Left renal cortex interstitium (tissue), 4 donors: Measurements from ENCODE around the gene EIF1. TPM values are rescaled to one million over a fixed set of nuclear protein-coding genes. Genes with fewer than 3 reads are reported as not detected.
A peak's percentile ranks its signal among the peaks of the same experiment; 100 is the strongest.

ENCODE experiments used
- DNase-seq, 4 donors: peaks; one replicate each; pipeline ENCODE4 v3.0.0-alpha.2; 2013; ENCODE audit warnings: low read depth in 4 of 4, low spot score in 2 of 4, missing footprints in 1 of 4
- polyA plus RNA-seq, 4 donors: library from polyadenylated mRNA; unstranded; fragments of 120-200 nt; gene quantifications; one replicate each; pipeline ENCODE4 v1.2.1, GENCODE V29; 2013; ENCODE audit not compliant: insufficient read length in 4 of 4

Gene EIF1
- polyA plus RNA-seq, 4 donors, result 593 to 776 (median 721) TPM

GRCh38 chr17:41731836-41732235 lies 43.2 kb downstream of the EIF1 start:
- no peak for DNase-seq

DNA sequence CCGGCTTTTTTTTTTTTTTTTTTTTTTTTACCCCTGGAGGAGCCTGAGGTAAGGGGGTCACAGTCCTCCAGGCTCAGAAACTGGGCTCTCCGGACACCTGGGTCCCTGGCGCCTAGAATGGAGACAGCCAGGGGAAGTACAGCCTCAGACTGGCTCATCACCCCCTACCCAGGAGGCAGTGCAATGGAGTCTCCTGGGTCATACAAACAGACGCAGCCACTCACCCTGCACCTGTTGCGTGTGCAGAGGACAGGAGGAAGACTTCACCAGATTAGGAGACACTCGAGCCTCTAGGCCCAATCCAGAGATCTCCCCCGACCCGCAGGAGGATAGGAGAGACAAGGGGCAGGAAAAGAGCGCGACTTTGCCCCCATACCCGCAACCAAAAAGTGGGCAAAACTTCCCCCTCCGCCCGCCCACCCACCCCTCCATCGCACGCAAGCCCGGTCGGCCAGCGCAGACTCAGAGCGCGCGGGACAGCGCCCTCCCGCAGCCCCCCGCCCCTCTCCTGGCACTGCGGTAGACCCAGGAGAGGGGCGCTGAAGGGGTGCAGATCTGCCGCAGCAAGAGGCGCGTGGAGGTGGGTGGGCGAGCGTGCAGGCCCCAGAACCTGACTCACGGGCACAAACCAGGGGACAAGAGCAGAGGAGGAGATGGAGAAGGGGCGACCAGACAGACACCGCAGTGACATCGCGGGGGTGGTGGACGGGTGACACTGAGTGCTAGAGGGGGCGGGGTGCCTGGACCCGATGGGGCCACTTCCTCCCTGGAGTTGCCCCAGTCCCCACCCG lies 44.9 kb downstream of the EIF1 start:
- DNase-seq, result no peak

GRCh38 chr17:41734139-41734948 lies 45.7 kb downstream of the EIF1 start, which contains the start of gene HAP1:
Gene HAP1 (minus strand): TSS chr17:41734643. CDS start chr17:41734634, 9 bp downstream.
- DNase-seq, result peak in 2 of 4 donors; percentile 45 to 50

DNA sequence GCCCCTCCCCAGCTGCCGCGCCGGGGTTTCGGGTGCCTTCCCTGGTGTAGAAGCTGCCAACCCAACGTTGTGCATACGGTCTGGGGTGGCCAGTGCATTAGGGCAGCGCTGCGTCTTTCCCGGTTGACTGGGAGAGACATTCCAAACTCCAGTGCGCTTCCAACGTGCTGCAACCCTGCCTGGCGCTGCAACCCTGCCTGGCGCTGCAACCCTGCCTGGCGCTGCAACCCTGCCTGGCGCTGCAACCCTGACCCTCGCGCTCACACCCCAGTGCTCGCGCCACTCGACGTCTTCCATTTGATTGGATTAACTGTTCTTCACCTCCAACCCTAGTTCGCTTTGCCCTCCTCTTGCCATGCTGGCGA lies 46.2 kb downstream of the EIF1 start:
- DNase-seq, result no peak

GRCh38 chr17:41735744-41736143 lies 47.1 kb downstream of the EIF1 start:
- DNase-seq, result no peak

GRCh38 chr17:41736983-41737679 lies 48.4 kb downstream of the EIF1 start:
- no peak for DNase-seq

DNA sequence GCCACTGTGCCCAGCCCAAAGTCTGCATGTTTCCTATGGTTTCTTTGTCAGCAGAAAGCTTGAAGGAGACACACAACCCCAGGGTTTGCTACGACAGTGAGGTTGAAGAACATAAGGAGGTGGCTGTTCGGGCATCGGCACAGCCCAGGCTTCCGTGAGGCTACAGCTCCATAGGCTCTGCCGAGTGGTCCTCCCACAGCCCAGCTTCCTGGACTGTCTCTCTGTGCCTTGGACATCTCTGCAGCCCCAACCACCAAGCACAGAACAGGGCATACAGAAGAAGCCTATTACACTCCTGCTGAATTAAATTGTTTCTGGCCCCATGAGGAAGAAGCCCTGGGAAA lies 49.0 kb downstream of the EIF1 start:
- DNase-seq, result no peak

- DNase-seq, result peak in 3 of 4 donors; percentile 63 to 79 (median 69)
These were observed 49.6 kb downstream of the EIF1 start for GRCh38 chr17:41738077-41738800.

DNA sequence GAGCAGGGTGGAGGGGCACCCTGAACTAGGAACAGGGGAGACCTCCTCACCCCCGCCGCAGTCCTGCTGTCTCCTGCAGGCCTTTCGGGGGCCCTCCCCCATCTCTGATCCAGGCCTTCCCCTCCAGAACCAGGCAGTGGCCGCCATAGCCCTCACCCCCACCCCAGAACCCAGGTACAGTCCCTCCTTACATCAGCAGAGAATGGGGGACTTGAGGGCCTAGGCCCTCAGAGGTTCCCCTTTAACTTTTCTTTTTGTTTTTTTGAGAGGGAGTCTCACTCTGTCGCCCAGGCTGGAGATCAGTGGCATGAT lies 50.1 kb downstream of the EIF1 start:
- no peak for DNase-seq

- DNase-seq, result no peak
These were observed 51.1 kb downstream of the EIF1 start for GRCh38 chr17:41739661-41740352.

- no peak for DNase-seq
These were observed 51.8 kb downstream of the EIF1 start for GRCh38 chr17:41740506-41740905.

DNA sequence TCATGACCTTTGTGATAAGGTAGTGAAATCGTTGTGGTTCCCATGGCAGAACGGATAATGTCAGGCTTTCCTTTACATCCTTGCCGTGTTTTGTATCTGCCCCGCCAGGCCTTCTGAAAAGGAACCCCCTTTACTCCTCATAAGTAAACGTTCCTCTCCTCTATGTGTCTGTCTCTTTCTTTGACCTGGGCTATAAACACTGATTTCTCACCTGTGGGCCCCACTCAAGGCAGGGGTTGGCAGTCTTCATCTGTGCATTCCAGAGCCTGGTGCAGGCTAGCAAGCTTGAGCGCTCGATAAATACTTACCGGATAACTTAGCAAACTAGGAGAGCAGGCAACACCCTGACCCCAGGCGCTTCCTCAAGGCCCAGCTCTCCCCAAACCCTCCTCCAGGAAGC lies 53.0 kb downstream of the EIF1 start:
- no peak for DNase-seq

Other genes with a start within 250 kb of the EIF1 start
- gene KRT38, start 247.9 kb upstream of the EIF1 start, polyA plus RNA-seq, result not detected
- gene KRT32, start 221.5 kb upstream of the EIF1 start, polyA plus RNA-seq, result not detected
- under 1 TPM in 2 of 4 donors, not detected in 2; 0.10 to 0.14 TPM for gene KRT35, start 207.7 kb upstream of the EIF1 start, polyA plus RNA-seq
- gene KRT36, start 199.0 kb upstream of the EIF1 start, polyA plus RNA-seq, result not detected
- under 1 TPM; 0.31 to 0.93 (median 0.40) TPM for gene KRT13, start 183.3 kb upstream of the EIF1 start, polyA plus RNA-seq
- 1 to 10 TPM in 2 of 4 donors, under 1 TPM in 2; 0.49 to 2.6 (median 1.2) TPM for gene KRT15, start 170.0 kb upstream of the EIF1 start, polyA plus RNA-seq
- gene KRT19, start 160.6 kb upstream of the EIF1 start, polyA plus RNA-seq, result 100 to 1,000 TPM; 165 to 257 (median 212) TPM
- gene KRT9, start 116.8 kb upstream of the EIF1 start, polyA plus RNA-seq, result not detected
- gene KRT14, start 102.0 kb upstream of the EIF1 start, polyA plus RNA-seq, result under 1 TPM in 3 of 4 donors, not detected in 1; 0.16 to 0.70 (median 0.51) TPM
- not detected for gene KRT16, start 76.1 kb upstream of the EIF1 start, polyA plus RNA-seq
- gene KRT17, start 64.3 kb upstream of the EIF1 start, polyA plus RNA-seq, result 1 to 10 TPM; 1.5 to 3.4 (median 1.7) TPM
- gene GAST, start 23.4 kb downstream of the EIF1 start, polyA plus RNA-seq, result not detected
- 1 to 10 TPM in 3 of 4 donors, under 1 TPM in 1; 0.78 to 1.7 (median 1.4) TPM for gene HAP1, start 45.8 kb downstream of the EIF1 start, polyA plus RNA-seq
- 100 to 1,000 TPM; 185 to 252 (median 210) TPM for gene JUP, start 97.8 kb downstream of the EIF1 start, polyA plus RNA-seq
- 10 to 100 TPM; 33.8 to 55.6 (median 46.2) TPM for gene P3H4, start 123.1 kb downstream of the EIF1 start, polyA plus RNA-seq
- gene FKBP10, start 124.1 kb downstream of the EIF1 start, polyA plus RNA-seq, result 100 to 1,000 TPM; 132 to 191 (median 162) TPM
- 100 to 1,000 TPM in 2 of 4 donors, 10 to 100 TPM in 2; 96.1 to 113 (median 101) TPM for gene NT5C3B, start 147.3 kb downstream of the EIF1 start, polyA plus RNA-seq
- under 1 TPM in 3 of 4 donors, not detected in 1; 0.16 to 0.58 (median 0.23) TPM for gene KLHL10, start 148.9 kb downstream of the EIF1 start, polyA plus RNA-seq
- 10 to 100 TPM in 2 of 4 donors, 1 to 10 TPM in 2; 8.3 to 11.4 (median 10.0) TPM for gene KLHL11, start 176.5 kb downstream of the EIF1 start, polyA plus RNA-seq
- gene ACLY, start 230.1 kb downstream of the EIF1 start, polyA plus RNA-seq, result 10 to 100 TPM; 84.7 to 90.6 (median 86.7) TPM
- gene ODAD4, start 241.7 kb downstream of the EIF1 start, polyA plus RNA-seq, result 1 to 10 TPM; 6.4 to 8.5 (median 7.5) TPM